ENCODE measurements around the gene NOXO1. TPM values are rescaled to one million over a fixed set of nuclear protein-coding genes. Genes with fewer than 3 reads are reported as not detected.

Gene NOXO1
- polyA plus RNA-seq, 1 donor from 2014 or later, result 8.5 TPM

DNA sequence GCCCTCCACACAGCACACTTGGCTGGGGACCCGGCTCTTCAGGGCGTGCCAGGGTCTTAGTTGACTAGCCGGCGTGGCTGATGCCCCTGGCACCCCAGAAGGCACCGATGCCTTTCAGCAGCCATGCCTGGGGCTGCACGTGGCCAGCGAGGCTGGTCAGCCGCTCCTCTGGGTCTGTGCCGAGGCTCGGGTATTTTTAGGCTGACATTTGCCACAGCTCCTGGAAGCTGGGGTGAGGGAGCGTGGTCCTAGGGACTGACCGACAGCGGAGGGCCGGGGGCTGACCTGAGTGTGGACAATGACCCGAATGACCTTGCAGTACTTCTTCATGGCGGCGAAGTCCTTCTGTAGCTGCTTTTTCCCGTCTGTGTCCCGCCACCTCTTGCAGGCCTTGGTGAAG is 30.7 kb downstream of the NOXO1 start:
- no peak overlapping the region for H3K4me2 ChIP-seq (ENCODE audit: low read length)
- H2AFZ ChIP-seq (ENCODE audit: low read depth, low read length), result no peak overlapping the region
- no peaks in the 10 kb centered on the region for H3F3A ChIP-seq (ENCODE audit: insufficient read depth, low read length, poor library complexity, severe bottlenecking)

DNA sequence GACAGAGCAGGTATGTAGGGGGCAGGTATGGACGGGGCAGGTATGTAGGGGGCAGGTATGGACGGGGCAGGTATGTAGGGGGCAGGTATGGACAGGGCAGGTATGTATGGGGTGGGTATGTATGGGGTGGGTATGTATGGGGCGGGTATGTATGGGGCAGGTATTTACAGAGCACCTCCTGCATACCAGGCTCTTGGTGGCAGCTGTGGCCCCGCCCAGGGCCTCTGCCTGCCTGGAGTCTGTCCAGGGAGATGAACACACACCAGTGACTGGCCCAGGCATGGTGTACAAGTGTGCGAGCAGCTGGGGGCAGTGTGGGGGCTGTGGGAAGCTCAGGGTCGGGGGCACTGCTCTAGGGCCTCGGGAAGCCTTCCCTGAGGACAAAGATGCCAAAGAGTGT is 31.2 kb downstream of the NOXO1 start:
- Histone ChIP-seq H3K9ac (ENCODE audit: low read length) (no peak overlapping the region), H3K4me2 (ENCODE audit: low read length) (no peak overlapping the region), H3K27ac (ENCODE audit: low read length) (no peak overlapping the region), H4K20me1 (ENCODE audit: insufficient read depth) (no peaks in the 10 kb centered on the region), H3K27me3 (ENCODE audit: insufficient read depth, low read depth, low read length) (no peaks in the 10 kb centered on the region), H3K79me2 (replicated peaks; ENCODE audit: insufficient read depth, low read length) (no peaks in the 10 kb centered on the region), H3K9me3 (ENCODE audit: low read length) (no peaks in the 10 kb centered on the region), H3K9me2 (ENCODE audit: insufficient read depth, low read length) (no peaks in the 10 kb centered on the region), H3K4me3 (ENCODE audit: low read length) (no peak overlapping the region), H2AFZ (ENCODE audit: low read depth, low read length) (no peak overlapping the region), H3F3A (ENCODE audit: insufficient read depth, low read length, poor library complexity, severe bottlenecking) (no peaks in the 10 kb centered on the region), H3K36me3 (ENCODE audit: insufficient read depth, low read length) (no peaks in the 10 kb centered on the region)
- no peak for TF ChIP-seq EZH2 (IDR thresholded peaks at IDR 0.05; ENCODE audit: borderline replicate concordance, insufficient read depth, low read length, poor library complexity, severe bottlenecking)
- TF ChIP-seq EP300 (conservative IDR thresholded peaks at IDR 0.05; ENCODE audit: poor library complexity, severe bottlenecking), result no peak
- no peak for TF ChIP-seq POLR2AphosphoS5 (IDR thresholded peaks at IDR 0.05)
- TF ChIP-seq, protein P1, sequence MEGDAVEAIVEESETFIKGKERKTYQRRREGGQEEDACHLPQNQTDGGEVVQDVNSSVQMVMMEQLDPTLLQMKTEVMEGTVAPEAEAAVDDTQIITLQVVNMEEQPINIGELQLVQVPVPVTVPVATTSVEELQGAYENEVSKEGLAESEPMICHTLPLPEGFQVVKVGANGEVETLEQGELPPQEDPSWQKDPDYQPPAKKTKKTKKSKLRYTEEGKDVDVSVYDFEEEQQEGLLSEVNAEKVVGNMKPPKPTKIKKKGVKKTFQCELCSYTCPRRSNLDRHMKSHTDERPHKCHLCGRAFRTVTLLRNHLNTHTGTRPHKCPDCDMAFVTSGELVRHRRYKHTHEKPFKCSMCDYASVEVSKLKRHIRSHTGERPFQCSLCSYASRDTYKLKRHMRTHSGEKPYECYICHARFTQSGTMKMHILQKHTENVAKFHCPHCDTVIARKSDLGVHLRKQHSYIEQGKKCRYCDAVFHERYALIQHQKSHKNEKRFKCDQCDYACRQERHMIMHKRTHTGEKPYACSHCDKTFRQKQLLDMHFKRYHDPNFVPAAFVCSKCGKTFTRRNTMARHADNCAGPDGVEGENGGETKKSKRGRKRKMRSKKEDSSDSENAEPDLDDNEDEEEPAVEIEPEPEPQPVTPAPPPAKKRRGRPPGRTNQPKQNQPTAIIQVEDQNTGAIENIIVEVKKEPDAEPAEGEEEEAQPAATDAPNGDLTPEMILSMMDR (IDR thresholded peaks at IDR 0.05; ENCODE audit: poor library complexity, severe bottlenecking), result no peak

More for the DNA sequence above, 30.7 kb downstream of the NOXO1 start:
- Histone ChIP-seq H4K20me1 (ENCODE audit: insufficient read depth) (no peaks in the 10 kb centered on the region), H3K9me2 (ENCODE audit: insufficient read depth, low read length) (no peaks in the 10 kb centered on the region), H3K36me3 (ENCODE audit: insufficient read depth, low read length) (no peaks in the 10 kb centered on the region), H3K79me2 (replicated peaks; ENCODE audit: insufficient read depth, low read length) (no peaks in the 10 kb centered on the region), H3K9ac (ENCODE audit: low read length) (no peak overlapping the region), H3K27ac (ENCODE audit: low read length) (no peak overlapping the region), H3K27me3 (ENCODE audit: insufficient read depth, low read depth, low read length) (no peaks in the 10 kb centered on the region), H3K4me3 (ENCODE audit: low read length) (no peak overlapping the region), H3K9me3 (ENCODE audit: low read length) (no peaks in the 10 kb centered on the region)
- no peak for TF ChIP-seq EP300 (conservative IDR thresholded peaks at IDR 0.05; ENCODE audit: poor library complexity, severe bottlenecking)
- TF ChIP-seq SMC3 (conservative IDR thresholded peaks at IDR 0.05; ENCODE audit: poor library complexity), result no peak
- TF ChIP-seq TAF1 (IDR thresholded peaks at IDR 0.05; ENCODE audit: low read depth), result no peak
- TF ChIP-seq MXI1 (conservative IDR thresholded peaks at IDR 0.05; ENCODE audit: poor library complexity, severe bottlenecking), result no peak
- TF ChIP-seq POLR2AphosphoS5 (IDR thresholded peaks at IDR 0.05), result no peak
- TF ChIP-seq RAD21 (conservative IDR thresholded peaks at IDR 0.05), result no peak
- no peak for TF ChIP-seq EZH2 (IDR thresholded peaks at IDR 0.05; ENCODE audit: borderline replicate concordance, insufficient read depth, low read length, poor library complexity, severe bottlenecking)
- TF ChIP-seq, protein P1 (IDR thresholded peaks at IDR 0.05; ENCODE audit: poor library complexity, severe bottlenecking), result no peak

DNA sequence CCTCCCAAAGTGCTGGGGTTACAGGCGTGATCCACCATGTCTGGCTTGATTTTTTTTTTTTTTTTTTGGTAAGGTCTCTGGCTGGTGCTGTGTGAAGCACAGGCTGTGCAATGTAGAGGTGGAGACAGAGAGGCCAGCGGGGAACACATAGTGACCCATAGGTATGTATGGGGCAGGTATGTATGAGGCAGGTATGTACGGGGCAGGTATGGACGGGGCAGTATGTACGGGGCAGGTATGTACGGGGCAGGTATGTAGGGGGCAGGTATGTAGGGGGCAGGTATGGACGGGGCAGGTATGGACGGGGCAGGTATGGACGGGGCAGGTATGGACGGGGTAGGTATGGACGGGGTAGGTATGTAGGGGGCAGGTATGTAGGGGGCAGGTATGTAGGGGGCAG is 31.8 kb downstream of the NOXO1 start:
- no peaks in the 10 kb centered on the region for H3K27me3 ChIP-seq (ENCODE audit: insufficient read depth, low read depth, low read length)
- H3K4me3 ChIP-seq (ENCODE audit: low read length), result no peak overlapping the region
- no peaks in the 10 kb centered on the region for H3F3A ChIP-seq (ENCODE audit: insufficient read depth, low read length, poor library complexity, severe bottlenecking)
- H4K20me1 ChIP-seq (ENCODE audit: insufficient read depth), result no peaks in the 10 kb centered on the region
- H3K4me2 ChIP-seq (ENCODE audit: low read length), result no peak overlapping the region
- no peaks in the 10 kb centered on the region for H3K79me2 ChIP-seq (replicated peaks; ENCODE audit: insufficient read depth, low read length)
- no peak overlapping the region for H3K27ac ChIP-seq (ENCODE audit: low read length)
- no peaks in the 10 kb centered on the region for H3K36me3 ChIP-seq (ENCODE audit: insufficient read depth, low read length)
- H3K9me3 ChIP-seq (ENCODE audit: low read length), result no peaks in the 10 kb centered on the region
- no peaks in the 10 kb centered on the region for H3K9me2 ChIP-seq (ENCODE audit: insufficient read depth, low read length)
- TF ChIP-seq EZH2 (IDR thresholded peaks at IDR 0.05; ENCODE audit: borderline replicate concordance, insufficient read depth, low read length, poor library complexity, severe bottlenecking) (no peak), SMC3 (conservative IDR thresholded peaks at IDR 0.05; ENCODE audit: poor library complexity) (no peak), EP300 (conservative IDR thresholded peaks at IDR 0.05; ENCODE audit: poor library complexity, severe bottlenecking) (no peak), RAD21 (conservative IDR thresholded peaks at IDR 0.05) (no peak), POLR2AphosphoS5 (IDR thresholded peaks at IDR 0.05) (no peak), MXI1 (conservative IDR thresholded peaks at IDR 0.05; ENCODE audit: poor library complexity, severe bottlenecking) (no peak), TAF1 (IDR thresholded peaks at IDR 0.05; ENCODE audit: low read depth) (no peak)
- TF ChIP-seq, protein P2, sequence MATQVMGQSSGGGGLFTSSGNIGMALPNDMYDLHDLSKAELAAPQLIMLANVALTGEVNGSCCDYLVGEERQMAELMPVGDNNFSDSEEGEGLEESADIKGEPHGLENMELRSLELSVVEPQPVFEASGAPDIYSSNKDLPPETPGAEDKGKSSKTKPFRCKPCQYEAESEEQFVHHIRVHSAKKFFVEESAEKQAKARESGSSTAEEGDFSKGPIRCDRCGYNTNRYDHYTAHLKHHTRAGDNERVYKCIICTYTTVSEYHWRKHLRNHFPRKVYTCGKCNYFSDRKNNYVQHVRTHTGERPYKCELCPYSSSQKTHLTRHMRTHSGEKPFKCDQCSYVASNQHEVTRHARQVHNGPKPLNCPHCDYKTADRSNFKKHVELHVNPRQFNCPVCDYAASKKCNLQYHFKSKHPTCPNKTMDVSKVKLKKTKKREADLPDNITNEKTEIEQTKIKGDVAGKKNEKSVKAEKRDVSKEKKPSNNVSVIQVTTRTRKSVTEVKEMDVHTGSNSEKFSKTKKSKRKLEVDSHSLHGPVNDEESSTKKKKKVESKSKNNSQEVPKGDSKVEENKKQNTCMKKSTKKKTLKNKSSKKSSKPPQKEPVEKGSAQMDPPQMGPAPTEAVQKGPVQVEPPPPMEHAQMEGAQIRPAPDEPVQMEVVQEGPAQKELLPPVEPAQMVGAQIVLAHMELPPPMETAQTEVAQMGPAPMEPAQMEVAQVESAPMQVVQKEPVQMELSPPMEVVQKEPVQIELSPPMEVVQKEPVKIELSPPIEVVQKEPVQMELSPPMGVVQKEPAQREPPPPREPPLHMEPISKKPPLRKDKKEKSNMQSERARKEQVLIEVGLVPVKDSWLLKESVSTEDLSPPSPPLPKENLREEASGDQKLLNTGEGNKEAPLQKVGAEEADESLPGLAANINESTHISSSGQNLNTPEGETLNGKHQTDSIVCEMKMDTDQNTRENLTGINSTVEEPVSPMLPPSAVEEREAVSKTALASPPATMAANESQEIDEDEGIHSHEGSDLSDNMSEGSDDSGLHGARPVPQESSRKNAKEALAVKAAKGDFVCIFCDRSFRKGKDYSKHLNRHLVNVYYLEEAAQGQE (IDR thresholded peaks at IDR 0.05; ENCODE audit: borderline replicate concordance), result no peak
- TF ChIP-seq, protein P1 (IDR thresholded peaks at IDR 0.05; ENCODE audit: poor library complexity, severe bottlenecking), result no peak
- no peak overlapping the region for H2AFZ ChIP-seq (ENCODE audit: low read depth, low read length)
- H3K9ac ChIP-seq (ENCODE audit: low read length), result no peak overlapping the region

All from neural cell (in vitro differentiated cells).